Activated T-helper 9 cell treated with anti-CD3 and anti-CD28 coated beads, Interleukin-2, amount 50 U/mL, for 16 hours (primary cell): ENCODE data around the gene PDHX.
"Not testable (repeated sequence)": the region's sequence is repeated elsewhere in the genome, so short reads cannot be mapped to it uniquely, and the experiment has no call there.

ENCODE experiments used
- DNase-seq: peaks from one replicate; pipeline ENCODE4 v3.0.0-alpha.2; 2020; ENCODE audit warnings: low read depth

Gene PDHX

DNA sequence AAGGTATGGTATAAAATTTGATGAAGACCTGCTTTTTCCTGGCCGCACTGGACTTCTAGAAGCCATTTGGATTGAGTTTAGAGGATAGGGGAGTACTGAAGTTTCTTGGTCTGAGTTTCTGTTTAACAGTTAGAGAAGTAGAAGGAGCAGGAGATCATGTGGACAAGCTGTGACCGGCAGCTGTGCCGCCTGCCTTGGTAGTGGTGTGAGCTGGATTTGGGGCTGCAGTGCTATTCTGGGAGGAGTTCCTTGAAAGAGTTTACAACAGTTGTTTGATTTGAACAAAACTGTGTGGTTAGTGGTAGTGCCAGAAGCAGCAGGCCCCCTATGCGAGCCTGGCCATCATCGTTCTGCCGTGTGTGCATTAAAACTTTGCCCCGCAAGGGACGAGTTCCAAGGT, 105.2 kb downstream of the PDHX start:
- no peak for DNase-seq

DNA sequence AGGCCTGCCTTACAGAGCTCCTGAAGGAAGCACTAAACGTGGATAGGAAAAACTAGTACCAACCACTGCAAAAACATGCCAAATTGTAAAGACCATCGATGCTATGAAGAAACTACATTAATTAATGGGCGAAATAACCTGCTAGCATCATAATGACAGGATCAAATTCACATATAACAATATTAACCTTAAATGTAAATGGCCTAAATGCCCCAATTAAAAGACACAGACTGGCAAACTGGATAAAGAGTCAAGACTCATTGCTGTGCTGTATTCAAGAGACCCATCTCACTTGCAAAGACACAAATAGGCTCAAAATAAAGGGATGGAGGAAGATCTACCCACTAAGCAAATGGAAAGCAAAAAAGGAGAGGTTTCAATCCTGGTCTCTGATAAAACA, 107.5 kb downstream of the PDHX start:
- DNase-seq: not testable (repeated sequence)

DNA sequence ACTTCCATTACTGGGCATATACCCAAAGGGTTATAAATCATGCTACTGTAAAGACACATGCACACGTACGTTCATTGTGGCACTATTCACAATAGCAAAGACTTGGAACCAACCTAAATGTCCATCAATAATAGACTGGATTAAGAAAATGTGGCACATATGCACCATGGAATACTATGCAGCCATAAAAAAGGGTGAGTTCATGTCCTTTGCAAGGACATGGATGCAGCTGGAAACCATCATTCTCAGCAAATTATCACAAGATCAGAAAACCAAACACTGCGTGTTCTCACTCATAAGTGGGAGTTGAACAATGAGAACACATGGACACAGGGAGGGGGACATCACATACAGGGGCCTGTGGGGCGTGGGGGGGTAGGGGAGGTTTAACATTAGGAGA, 111.6 kb downstream of the PDHX start:
- not testable (repeated sequence) for DNase-seq

DNA sequence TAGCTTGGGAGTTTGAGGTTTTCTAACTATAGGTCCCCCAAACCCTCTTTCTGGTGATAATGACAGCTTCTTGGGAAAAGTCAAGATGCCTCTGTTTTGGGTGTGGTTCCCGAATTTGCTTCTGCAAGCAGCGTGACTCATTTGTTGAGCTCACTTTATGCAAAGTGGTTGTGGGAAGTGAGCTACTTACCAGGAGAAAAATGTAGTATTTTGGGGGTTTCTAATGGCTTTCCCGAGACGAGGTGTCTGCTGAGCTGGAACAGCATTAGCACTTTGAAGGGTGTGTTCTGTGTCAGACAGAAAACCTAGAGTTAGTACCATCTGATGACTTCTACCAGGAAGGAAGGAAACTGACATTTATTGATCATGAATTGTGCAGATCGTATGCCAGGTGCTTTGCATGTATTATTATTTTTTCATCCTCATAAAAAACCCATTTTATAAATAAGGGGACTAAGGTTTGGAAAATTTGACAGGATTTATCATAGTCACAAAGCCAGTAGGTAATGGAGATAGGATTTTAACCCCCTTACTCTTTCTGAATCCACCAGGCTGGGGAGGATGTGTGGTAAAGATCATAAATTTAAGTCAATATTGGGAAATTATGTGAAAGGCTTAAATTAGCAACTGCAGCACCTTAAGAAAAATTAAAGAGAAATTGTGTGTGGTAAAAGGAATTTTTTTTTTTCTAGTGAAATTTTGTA, 113.7 kb downstream of the PDHX start:
- DNase-seq: peak; percentile 5

DNA sequence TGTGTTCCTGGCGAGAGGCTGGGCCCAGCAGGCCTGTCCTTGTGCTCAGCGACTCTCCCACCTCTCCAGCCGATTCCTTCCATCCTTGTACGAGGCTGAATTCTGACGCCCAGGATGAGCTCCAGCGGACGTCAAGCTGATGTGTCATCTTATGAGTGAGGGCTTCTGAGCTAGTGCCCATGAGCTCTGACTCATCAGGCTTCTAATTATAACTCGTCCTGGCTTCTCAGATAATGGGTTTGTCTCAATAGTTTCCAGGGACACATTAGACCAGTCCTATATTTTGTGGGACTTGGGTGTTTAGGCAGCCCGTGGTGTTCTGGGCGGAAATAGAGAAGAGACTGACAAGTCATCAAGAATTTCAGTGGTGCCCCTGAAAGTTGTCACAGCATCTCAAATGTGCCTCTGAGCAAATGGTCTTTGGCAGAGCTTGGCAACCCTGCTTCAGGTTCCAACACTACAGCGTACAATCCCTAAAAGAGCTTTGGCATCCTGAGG, 114.3 kb downstream of the PDHX start:
- DNase-seq: peak; percentile 13

DNA sequence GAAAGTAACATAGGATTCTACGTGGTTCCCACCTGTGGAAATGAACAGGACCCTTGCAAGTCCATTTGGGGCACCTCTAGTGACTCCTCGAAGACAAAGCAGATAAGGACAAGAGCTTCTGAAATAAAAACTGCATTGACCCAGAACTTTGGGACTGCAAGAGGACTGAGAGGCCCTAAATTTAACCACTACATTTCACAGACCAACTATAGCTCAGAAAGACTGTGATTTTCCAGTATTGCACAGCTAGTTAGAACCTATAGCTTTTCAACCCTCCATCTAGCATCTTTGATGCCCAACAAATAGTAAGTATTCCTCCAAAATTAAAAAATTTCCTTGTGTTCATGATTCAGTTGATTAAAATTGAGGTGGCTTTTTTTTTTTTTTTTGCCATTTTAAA, 114.9 kb downstream of the PDHX start:
- DNase-seq: no peak

DNA sequence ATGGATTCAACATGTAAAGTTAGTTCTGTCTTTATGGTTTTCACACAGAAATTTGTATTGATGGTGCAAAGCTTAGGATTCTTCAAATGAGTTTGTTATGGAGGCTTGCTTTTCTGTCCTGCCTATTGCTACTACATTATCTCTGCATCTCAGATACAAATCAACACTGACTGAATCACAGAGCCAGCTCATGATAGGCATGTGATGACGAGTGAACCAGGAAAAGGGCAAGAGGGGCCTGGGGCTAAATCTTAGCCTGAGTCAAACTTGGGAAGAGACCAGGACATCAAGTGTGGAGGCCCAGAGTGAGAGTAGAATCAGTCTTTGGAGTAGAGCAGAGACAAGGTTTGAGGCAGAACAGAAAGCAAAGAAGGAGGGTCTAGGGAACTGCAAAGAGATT, 115.4 kb downstream of the PDHX start:
- no peak for DNase-seq

DNA sequence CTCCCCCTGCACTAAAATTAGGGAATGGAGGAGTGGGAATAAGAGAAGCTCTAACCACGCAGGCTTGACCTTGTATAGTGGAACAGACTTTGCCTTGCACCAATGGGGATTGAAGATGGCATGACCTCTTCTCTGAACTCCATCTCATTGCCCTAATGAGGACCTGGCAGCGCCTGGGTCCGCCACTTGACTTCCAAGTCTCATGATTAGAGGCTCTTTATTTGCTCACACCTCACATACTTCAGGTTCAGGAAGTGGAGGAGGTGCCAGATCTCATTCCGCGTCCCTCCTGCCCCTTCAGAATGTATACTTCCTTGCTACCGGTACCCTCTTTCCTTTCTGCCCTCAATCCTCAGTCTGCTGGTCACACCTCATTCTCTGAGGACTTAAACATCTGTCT, 116.6 kb downstream of the PDHX start:
- DNase-seq: no peak

DNA sequence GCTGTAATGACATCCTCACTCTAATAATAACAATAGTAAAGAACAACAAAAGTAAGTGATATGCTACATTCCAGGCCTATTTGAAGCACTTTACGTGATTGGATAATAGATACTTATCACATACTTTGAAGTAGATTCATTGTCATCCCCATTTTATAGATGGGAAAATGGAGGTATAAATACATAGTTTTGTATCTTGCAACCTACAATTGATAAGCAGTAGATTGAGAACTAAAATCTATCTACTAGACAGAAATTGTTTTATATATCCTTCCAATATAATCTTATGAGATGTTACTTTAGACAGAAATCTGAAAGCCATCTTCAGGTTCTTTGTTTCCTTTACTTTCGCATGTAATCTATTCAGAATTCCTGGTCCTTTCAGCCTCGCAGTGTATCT, 118.0 kb downstream of the PDHX start:
- DNase-seq: no peak

DNA sequence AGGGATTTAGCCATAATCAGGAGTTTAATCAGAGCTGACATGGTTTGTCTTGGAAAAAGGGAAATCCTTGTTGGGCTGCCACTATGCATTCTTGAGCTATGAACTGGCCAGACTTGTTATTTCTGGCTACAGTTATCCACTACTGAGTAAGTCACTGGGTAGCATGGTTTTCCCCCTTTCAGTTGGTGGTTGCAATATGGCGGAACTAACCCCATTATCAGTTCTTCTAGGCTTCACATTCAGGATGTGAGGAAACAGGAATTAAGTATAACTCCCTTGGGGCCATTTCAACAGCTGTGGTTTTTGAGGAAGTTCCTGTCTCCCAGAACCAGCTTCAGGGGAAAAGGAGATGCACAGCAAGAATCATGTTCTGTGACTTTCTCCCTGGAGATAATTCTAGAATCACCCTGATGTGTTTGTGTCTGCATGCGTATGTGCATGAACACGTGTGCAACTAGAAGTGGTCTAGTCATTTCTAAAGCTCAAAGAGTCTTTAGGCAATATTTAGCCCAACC, 119.5 kb downstream of the PDHX start:
- DNase-seq: no peak

DNA sequence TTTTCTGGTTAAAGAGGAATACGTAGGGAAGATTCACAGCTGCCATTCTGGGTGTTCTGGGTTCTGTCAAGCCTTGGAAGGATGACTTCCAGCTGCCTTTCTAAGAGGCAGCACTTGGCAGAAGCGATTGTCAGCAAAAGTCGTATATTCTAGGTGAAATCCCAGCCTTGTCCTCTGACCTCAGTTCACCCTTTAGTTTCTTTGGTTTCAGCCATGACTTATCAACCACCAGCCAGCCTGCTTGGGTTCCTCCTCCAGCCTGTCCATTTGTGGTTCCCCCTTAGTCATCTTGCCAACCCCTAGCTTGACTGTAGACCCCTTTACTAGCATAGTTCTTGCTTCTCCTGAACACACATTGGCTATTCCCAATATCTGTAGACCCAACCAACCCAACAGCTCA, 120.2 kb downstream of the PDHX start:
- DNase-seq: no peak

DNA sequence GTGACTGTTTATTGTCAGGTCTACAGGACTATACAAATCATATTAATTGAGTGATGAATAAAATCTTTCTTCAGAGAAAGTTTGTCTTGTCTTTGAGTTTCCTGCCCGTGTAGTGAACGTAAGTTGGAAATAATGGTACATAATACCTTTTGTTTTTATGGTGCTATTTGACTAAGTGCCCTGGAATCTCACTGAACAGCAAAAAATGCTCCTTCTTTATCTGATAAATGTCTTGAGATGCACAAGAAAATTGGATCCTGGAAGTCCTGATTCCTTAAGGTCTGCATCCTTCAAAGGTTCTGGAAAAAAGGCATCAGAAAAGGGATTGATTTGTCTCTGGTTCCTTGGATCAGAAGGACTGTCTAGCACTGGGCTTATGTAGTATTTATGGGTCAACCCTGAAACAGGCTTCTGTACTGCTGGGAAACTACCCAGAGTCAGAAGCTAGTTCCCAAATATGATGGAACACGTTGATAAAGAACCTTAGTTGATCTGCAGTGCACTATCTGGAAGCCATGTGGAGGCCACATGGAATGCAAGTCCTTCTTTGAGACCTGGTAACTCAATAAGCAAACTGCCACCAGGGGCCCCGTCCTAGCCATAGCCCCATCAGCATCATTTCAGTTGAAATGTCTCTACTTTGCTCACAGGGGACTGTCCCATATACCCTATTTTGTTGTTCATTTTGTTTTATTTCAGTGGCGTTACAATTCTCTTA, 122.0 kb downstream of the PDHX start:
- no peak for DNase-seq

DNA sequence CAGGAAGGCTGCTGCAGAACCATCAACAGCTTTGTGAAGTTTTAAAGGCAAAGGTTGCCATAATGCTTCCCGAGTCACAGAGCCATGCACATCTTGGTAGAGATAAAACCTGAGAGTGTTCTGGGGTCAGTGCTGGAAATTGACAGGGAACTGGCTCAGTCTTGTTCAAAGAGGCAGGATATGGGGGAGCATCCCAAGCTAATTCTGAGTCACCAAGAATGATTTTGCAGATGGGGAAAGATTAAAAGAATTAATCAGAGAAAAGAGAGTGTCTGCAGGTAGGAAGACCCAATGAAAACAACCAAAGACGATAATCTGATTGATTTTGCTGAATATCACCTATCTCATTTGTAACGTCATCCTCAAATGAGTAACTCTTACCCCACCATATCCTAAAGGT, 122.7 kb downstream of the PDHX start:
- DNase-seq: no peak

DNA sequence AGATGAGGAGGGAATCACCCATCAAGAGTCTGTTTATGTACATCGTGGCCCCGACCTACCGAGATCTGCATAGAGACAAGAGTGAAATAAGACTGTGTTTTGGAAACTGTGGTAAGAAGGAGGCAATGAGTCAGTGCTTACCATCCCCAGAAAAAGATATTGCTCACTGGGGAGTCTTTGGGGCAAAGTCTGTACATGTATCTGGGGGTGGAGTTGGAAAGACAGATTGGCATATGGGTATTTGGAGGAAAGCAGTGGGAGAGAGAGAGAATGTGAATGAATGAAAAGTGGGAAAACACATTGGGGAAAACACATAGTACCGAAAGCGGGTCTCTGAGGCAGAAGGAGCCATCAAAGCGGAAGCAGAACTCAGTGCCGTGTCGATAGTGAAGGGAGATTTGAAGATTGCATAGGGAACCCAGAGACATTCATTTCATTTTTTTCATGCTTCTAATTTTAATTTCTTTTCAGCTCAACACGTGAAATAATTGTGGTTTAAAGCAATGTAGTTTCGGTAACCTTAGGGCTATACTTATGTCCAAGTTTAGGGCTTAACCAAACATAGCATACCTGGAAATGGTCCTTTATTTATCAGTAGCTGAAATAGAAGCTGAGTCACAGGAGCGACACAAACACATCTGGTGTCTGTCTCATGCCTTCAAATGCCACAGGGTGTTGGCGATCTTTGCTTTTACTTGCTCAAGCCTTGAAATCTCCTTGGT, 124.0 kb downstream of the PDHX start:
- DNase-seq: peak; percentile 47

DNA sequence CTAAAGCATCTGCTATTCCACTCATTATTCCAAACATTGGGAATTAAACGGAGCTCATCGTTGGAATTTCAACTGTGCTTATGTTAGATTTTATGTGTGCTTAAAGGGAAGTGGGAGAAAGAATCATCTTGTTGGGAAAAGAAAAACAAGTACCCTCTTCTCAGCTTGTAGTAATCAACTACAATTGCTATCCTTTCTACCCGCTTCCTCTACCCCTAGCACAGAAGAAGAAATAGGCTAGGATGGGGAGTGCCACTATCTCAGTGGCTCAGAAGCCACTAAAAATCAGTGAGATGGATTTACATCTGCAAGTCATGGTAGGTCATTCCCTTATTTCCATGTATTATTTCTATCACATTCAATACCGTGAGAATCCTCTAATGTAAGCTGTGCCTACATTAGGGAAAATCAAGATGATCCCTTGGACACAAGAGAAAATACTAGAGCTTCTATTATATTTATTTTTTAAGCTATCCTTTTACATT, 124.7 kb downstream of the PDHX start:
- DNase-seq: no peak

DNA sequence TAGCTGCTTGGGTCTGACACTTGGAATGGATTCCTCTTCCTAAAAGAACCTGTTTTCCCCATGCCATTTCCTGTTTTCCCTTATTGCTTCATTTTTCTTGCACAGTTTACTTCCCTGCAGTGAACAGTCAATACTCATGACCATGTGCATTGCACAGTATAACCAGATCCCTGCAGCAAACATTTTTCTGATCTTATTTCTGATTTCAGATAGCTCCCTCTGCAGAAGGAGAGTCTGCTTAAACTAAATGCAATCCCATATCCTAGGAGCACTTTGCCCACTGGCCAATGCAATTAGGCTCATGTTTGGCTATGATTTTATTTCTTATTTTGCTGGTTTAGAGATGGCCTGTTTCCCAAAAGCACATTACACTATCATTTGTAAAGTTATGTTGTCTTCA, 125.8 kb downstream of the PDHX start:
- DNase-seq: no peak

DNA sequence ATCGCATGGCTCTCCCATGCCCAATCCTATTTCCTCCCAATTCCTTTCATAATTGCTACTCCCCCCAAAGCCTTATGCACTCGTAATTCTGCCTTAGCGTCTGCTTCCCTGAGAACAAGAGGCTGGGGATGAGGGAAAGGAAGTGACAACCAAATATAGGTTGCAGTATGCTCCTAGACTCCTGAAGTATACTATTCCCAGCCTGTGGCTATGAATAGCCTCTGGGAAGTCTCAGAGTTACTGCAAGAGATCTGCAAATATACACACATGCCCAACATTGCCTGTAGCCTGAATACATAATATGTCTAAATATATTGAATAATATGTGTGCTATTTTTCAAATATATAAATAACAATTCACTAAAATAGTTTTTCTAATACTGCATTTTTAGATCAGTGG, 126.5 kb downstream of the PDHX start:
- DNase-seq: no peak

DNA sequence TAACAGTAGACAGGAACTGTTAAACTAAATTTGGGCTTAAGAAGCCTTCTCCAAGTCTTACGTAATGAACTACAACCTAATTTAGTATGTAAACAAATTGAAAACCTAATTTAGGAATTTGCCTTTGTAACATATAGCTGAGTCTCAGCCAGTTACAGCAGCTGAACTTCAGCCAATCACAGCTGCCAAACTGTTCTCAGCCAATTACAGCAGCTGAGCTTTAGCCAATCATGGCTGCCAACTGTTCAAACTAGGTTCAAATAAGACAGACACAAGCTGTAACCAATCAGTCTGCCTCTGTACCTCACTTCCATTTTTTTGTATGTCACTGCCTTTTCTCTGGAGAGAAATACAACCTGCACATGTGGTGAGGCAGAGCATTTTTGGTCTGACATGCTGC, 127.5 kb downstream of the PDHX start:
- no peak for DNase-seq

DNA sequence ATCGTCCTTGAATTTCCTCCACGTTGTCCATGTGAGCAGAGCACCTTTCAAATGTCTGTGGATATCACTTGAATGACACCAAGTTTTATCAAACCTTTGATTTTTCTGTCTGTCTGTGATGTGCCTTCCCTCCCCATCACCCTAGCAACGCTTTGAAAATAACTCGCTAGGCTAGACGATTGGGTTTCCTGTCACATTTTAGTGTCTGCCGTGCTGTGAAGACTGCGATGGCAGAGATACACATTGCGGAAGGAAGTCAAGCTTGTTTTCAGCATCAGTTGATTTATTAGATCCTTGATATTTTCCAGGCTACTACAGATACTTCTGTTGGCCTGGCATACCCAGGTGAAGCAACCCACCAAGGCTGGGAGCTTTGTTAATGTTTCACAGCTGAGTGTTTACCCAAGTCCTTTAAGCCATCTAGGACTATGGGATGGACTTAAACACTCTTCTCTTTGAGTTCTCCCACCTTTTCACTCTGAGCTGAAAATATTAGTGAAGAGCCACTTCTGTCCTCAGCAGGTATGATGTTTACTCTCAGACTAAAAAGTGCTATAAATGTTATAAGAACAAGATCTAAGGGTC, 128.9 kb downstream of the PDHX start:
- DNase-seq: peak; percentile 46
